GM23248 (cell line): ENCODE data around the gene PDK1. TPM values are rescaled to one million over a fixed set of nuclear protein-coding genes. Genes with fewer than 3 reads are reported as not detected.

Source experiments
- DNase-seq: peaks from one replicate; pipeline ENCODE4 v3.0.0-alpha.2; 2015
- H2AFZ ChIP-seq: fragments of 200-600 bp; sonication (generic); 2 replicates; pipeline ENCODE4 v1.6.1; 2016; ENCODE audit warnings: antibody characterized with exemption
- H3F3A ChIP-seq: fragments of 200-600 bp; sonication (generic); 2 replicates; pipeline ENCODE4 v1.6.1; 2016; ENCODE audit warnings: mild to moderate bottlenecking, antibody characterized with exemption, mixed run types; ENCODE audit not compliant: insufficient read depth
- H3K27ac ChIP-seq: fragments of 200-600 bp; sonication (generic); 2 replicates; pipeline ENCODE4 v1.5.1; 2016; ENCODE audit warnings: mild to moderate bottlenecking
- H3K27me3 ChIP-seq: fragments of 200-600 bp; sonication (generic); replicated peaks from 2 replicates; pipeline ENCODE4 v1.6.1; 2016; ENCODE audit warnings: mild to moderate bottlenecking; ENCODE audit not compliant: insufficient read depth
- H3K36me3 ChIP-seq: fragments of 200-600 bp; sonication (generic); 2 replicates; pipeline ENCODE4 v1.6.1; 2016; ENCODE audit warnings: low read depth, mild to moderate bottlenecking
- H3K4me1 ChIP-seq: fragments of 200-600 bp; sonication (generic); 2 replicates; pipeline ENCODE4 v1.6.1; 2016; ENCODE audit warnings: mild to moderate bottlenecking; ENCODE audit not compliant: insufficient read depth
- H3K4me2 ChIP-seq: fragments of 200-600 bp; sonication (generic); one replicate; pipeline ENCODE4 v1.6.1; 2016; ENCODE audit warnings: mild to moderate bottlenecking; ENCODE audit not compliant: unreplicated experiment
- H3K4me3 ChIP-seq: fragments of 200-600 bp; sonication (generic); 2 replicates; pipeline ENCODE4 v1.5.1; 2016; ENCODE audit warnings: mild to moderate bottlenecking
- H3K79me2 ChIP-seq: fragments of 200-600 bp; sonication (generic); 2 replicates; pipeline ENCODE4 v1.6.1; 2016; ENCODE audit warnings: mild to moderate bottlenecking; ENCODE audit not compliant: insufficient read depth
- H3K9ac ChIP-seq: fragments of 200-600 bp; sonication (generic); 2 replicates; pipeline ENCODE4 v1.6.1; 2016; ENCODE audit warnings: mild to moderate bottlenecking
- H3K9me2 ChIP-seq: fragments of 200-600 bp; sonication (generic); 2 replicates; pipeline ENCODE4 v1.6.1; 2016; ENCODE audit warnings: mixed run types, mild to moderate bottlenecking, moderate library complexity; ENCODE audit not compliant: insufficient read depth
- H3K9me3 ChIP-seq: fragments of 200-600 bp; sonication (generic); one replicate; pipeline ENCODE4 v1.6.1; 2017; ENCODE audit warnings: low read depth
- H4K20me1 ChIP-seq: fragments of 200-600 bp; sonication (generic); 2 replicates; pipeline ENCODE4 v1.6.0; 2016; ENCODE audit not compliant: insufficient read depth
- EZH2 ChIP-seq: fragments of 200-600 bp; sonication (generic); IDR thresholded peaks from 2 replicates; pipeline ENCODE4 v1.6.1; 2018; ENCODE audit warnings: antibody characterized with exemption, mild to moderate bottlenecking; ENCODE audit not compliant: insufficient read depth, poor library complexity, severe bottlenecking
- EZH2phosphoT487 ChIP-seq: fragments of 200-600 bp; sonication (generic); IDR thresholded peaks from 2 replicates; pipeline ENCODE4 v1.6.1; 2018; ENCODE audit warnings: antibody characterized with exemption, moderate library complexity, mild to moderate bottlenecking, low read depth; ENCODE audit not compliant: insufficient read depth
- WGBS, 2 experiments: methylation state at CpG; one replicate each; pipeline ENCODE4 v1.1.6; 2015 to 2017; ENCODE audit warnings: low lambda C conversion rate in 2 of 2, low coverage in 1 of 2; ENCODE audit errors: missing lambda C conversion rate in 2 of 2; 5-methylcytosine and 5-hydroxymethylcytosine counted together
- in situ Hi-C: fragments of 300-500 bp; cut with MboI; formaldehyde crosslinking; loops from 2 replicates; pipeline ENCODE4 v1.15.0; 2020
- polyA plus RNA-seq: library from polyadenylated mRNA; unstranded; fragments of >200 nt; fragmentation: Nextera tagmentation; extraction: Ambion mirVana; gene quantifications from 2 replicates; pipeline ENCODE4 v1.2.1, GENCODE V29; 2016
- total RNA-seq: library from RNA; depleted of rRNA; stranded (reverse); fragments of >200 nt; shearing (Covaris generic); gene quantifications from 2 replicates; pipeline ENCODE4 v1.2.3, GENCODE V29; 2014; rRNA removed

Gene PDK1
- total RNA-seq = 22.7 and 29.0 TPM in 2 replicates
- 51.1 and 53.9 TPM in 2 replicates for polyA plus RNA-seq

GRCh38 chr2:172555522-172556283 lies at the start of gene PDK1:
Gene PDK1 (plus strand): TSS chr2:172556090. CDS start chr2:172556151, 61 bp downstream.
- in situ Hi-C loops = no loop called here
- Histone ChIP-seq H3K9me2 (no peaks in the 10 kb centered on the region), H3F3A (peaks cover 26% of the 10 kb centered on the region), H3K4me2 (peak within 1 kb of the TSS; percentile 81), H2AFZ (peak within 1 kb of the TSS; percentile 88), H3K36me3 (no peaks in the 10 kb centered on the region), H3K27me3 (no peaks in the 10 kb centered on the region), H3K4me1 (peaks cover 38% of the 10 kb centered on the region), H3K4me3 (peak within 1 kb of the TSS; percentile 91), H3K9me3 (no peaks in the 10 kb centered on the region), H4K20me1 (0 out of 2 replicates have a peak, but pooled peaks cover 2% of the 10 kb centered on the region), H3K79me2 (peaks cover 57% of the 10 kb centered on the region), H3K9ac (peak within 1 kb of the TSS; percentile 87), H3K27ac (peak within 1 kb of the TSS; percentile 77)
- 0 to 1% methylated on average over 41 to 58 of the region's 88 CpGs for WGBS, 2 experiments
- peak; percentile 96 for DNase-seq
- no peak for TF ChIP-seq EZH2phosphoT487
- no peak for TF ChIP-seq EZH2

DNA sequence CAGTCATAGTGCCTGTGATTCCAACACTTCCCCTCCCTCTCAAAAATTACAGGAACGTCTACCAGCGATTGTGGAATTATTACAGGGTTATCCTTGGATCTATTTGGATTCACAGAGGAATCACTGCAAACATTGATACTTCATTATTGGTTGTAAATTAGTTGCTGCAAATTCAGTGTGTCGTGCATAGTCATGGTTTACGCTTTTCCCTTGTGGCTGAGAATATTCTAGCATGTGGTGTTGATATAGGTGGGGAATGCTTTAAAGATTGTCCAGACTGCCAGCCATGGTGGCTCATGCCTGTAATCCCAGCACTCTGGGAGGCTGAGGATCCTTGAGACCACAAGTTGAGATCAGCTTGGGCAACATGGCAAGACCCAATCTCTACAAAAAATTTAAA lies 48.7 kb upstream of the PDK1 start:
- Histone ChIP-seq H4K20me1 (no peaks in the 10 kb centered on the region), H3K79me2 (no peaks in the 10 kb centered on the region), H3K9ac (no peak overlapping the region), H3F3A (no peaks in the 10 kb centered on the region), H3K4me1 (no peaks in the 10 kb centered on the region), H3K4me2 (no peak overlapping the region), H3K4me3 (no peak overlapping the region), H3K27me3 (no peaks in the 10 kb centered on the region), H3K36me3 (peaks cover 14% of the 10 kb centered on the region; the same call in 1 of the 2 replicates), H3K27ac (no peak overlapping the region), H3K9me2 (no peaks in the 10 kb centered on the region), H3K9me3 (peaks cover 6% of the 10 kb centered on the region), H2AFZ (no peak overlapping the region)
- in situ Hi-C loops = no loop called here
- 95 to 97% methylated on average over 4 of the region's 4 CpGs for WGBS, 2 experiments
- no peak for DNase-seq
- TF ChIP-seq EZH2phosphoT487 (no peak), EZH2 (no peak)

DNA sequence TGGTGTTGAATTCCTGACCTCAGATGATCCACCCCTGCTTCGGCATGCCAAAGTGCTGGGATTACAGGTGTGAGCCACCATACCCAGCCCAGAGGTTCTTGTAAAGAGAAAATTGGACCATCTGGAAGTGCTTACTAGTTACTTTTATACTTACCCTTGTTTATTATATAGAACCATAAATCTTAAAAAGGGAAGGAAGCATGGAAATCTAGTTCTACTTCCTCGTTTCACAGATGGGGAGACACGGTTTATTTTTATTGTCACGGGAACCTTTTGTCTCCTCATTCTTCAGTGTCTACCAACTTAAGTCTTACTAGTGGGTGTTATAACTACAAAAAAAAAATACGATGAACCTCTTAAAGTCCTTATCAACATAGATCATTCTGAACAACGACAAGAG lies 45.8 kb upstream of the PDK1 start:
- H3K4me2 ChIP-seq = no peak overlapping the region
- TF ChIP-seq EZH2phosphoT487 (no peak), EZH2 (no peak)
- H3K27ac ChIP-seq = no peak overlapping the region

GRCh38 chr2:172510548-172510947 lies 45.3 kb upstream of the PDK1 start:
- H3K4me2 ChIP-seq = no peak overlapping the region
- DNase-seq = no peak
- no peaks in the 10 kb centered on the region for H3K79me2 ChIP-seq
- no peaks in the 10 kb centered on the region for H3K27me3 ChIP-seq
- no peaks in the 10 kb centered on the region for H4K20me1 ChIP-seq
- H3K36me3 ChIP-seq = 0 out of 2 replicates have a peak, but pooled peaks cover 7% of the 10 kb centered on the region
- H3K9me2 ChIP-seq = no peaks in the 10 kb centered on the region
- H3K4me1 ChIP-seq = no peaks in the 10 kb centered on the region
- 80 to 82% methylated on average over 5 of the region's 5 CpGs for WGBS, 2 experiments
- peaks cover 2% of the 10 kb centered on the region; the same call in 1 of the 2 replicates for H3F3A ChIP-seq
- no peak overlapping the region for H2AFZ ChIP-seq
- no peak overlapping the region for H3K9ac ChIP-seq
- H3K9me3 ChIP-seq = peaks cover 6% of the 10 kb centered on the region
- no peak overlapping the region for H3K27ac ChIP-seq
- TF ChIP-seq EZH2phosphoT487 = no peak
- TF ChIP-seq EZH2 = no peak
- in situ Hi-C loops = no loop called here
- no peak overlapping the region for H3K4me3 ChIP-seq

More for the DNA sequence above, 45.8 kb upstream of the PDK1 start:
- Histone ChIP-seq H3K4me1 (no peaks in the 10 kb centered on the region), H3K9me3 (peaks cover 6% of the 10 kb centered on the region), H3K4me3 (no peak overlapping the region), H4K20me1 (no peaks in the 10 kb centered on the region), H2AFZ (no peak overlapping the region), H3K27me3 (no peaks in the 10 kb centered on the region), H3K36me3 (peaks cover 7% of the 10 kb centered on the region; the same call in 1 of the 2 replicates), H3K9me2 (no peaks in the 10 kb centered on the region), H3F3A (no peaks in the 10 kb centered on the region), H3K9ac (no peak overlapping the region), H3K79me2 (no peaks in the 10 kb centered on the region)
- in situ Hi-C loops = no loop called here
- no peak for DNase-seq
- 71 to 74% methylated on average over 6 of the region's 6 CpGs for WGBS, 2 experiments
